IPS-20b (cell line): ENCODE data around the gene PABPN1L.

Experiments used
- H3K27ac ChIP-seq: one replicate; pipeline ENCODE4 v1.5.1; 2013; ENCODE audit warnings: low read length
- H3K27me3 ChIP-seq: 2 replicates; pipeline ENCODE4 v1.6.1; 2013; ENCODE audit warnings: mild to moderate bottlenecking, low read length, inconsistent platforms; ENCODE audit not compliant: insufficient read depth
- H3K36me3 ChIP-seq: 2 replicates; pipeline ENCODE4 v1.6.1; 2013; ENCODE audit warnings: low read depth, mild to moderate bottlenecking, inconsistent platforms, low read length, moderate library complexity; ENCODE audit not compliant: insufficient read depth
- H3K4me1 ChIP-seq: 2 replicates; pipeline ENCODE4 v1.6.1; 2013; ENCODE audit warnings: mild to moderate bottlenecking, control low read depth, inconsistent platforms, low read length, moderate library complexity; ENCODE audit not compliant: insufficient read depth
- H3K4me3 ChIP-seq: 2 replicates; pipeline ENCODE4 v1.5.1; 2013; ENCODE audit warnings: mild to moderate bottlenecking, low read length, inconsistent platforms
- H3K9ac ChIP-seq: 2 replicates; pipeline ENCODE4 v1.6.1; 2013; ENCODE audit warnings: low read depth, mild to moderate bottlenecking, inconsistent platforms, low read length, moderate library complexity
- H3K9me3 ChIP-seq: 2 replicates; pipeline ENCODE4 v1.6.1; 2013; ENCODE audit warnings: mild to moderate bottlenecking, low read depth, low read length, inconsistent platforms; ENCODE audit not compliant: insufficient read depth

Gene PABPN1L

DNA sequence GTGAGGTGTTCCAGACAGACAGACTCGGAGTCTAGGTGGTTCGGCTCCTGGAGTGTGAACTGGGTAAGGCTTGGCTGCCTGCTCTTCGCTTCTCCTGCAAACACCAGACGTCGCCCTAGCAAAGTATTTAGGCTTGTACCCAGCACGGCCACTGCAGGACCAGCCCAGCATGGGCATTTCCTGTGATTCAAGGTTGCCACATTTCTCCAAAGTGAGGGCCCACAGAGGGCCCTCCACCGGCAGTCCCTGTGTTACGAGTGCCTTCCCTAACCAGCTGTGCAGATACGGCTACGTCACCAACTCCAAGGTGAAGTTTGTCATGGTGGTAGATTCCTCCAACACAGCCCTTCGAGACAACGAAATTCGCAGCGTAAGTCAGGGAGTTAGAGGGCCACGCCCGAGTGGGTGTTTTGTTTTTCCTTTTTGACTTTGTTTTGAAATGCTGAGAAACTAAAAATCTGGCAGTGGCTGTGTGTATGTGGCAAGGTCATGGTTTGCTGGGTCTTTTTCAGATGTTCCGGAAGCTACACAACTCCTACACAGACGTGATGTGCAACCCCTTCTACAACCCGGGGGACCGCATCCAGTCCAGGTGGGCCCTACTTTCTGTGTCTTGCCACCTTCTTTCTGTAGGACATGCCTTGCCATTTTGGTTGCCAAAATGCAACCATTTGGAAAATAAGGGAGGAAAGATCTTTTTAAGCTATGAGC lies 6.9 kb downstream of the PABPN1L start:
- H3K4me1 ChIP-seq = no peaks in the 10 kb centered on the region
- no peak overlapping the region for H3K27ac ChIP-seq
- H3K27me3 ChIP-seq = no peaks in the 10 kb centered on the region
- H3K9ac ChIP-seq = no peak overlapping the region
- peaks cover 43% of the 10 kb centered on the region for H3K36me3 ChIP-seq
- no peak overlapping the region for H3K4me3 ChIP-seq
- H3K9me3 ChIP-seq = no peaks in the 10 kb centered on the region

DNA sequence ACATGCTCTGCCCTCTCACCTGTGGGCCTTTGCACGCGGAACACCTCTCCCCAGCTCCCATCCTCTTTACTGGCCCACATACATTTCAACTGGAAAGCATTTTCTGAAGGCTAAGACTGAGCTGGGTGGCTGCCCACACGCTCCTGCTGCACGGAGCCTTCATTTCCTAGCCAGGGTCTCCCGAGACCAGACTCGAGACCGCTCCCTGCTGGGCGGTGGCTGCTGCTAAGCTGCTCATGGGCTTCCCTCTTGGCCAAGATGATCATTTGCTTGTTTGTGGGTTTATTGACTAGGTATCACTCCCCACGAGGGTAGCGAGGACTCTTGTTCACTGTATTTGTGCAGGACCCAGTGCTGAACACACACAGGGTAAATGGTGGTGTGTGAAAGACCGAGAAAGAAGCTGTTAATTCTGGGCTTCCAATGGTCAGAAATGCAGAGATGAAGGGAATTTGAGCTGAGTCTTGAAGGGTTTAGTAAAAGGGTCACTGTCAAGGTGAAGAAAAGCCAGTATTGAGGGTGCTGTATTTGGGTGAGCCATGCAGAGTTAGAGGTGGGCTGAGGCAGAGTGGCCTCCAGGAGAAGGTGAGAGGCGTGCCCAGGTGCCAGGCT lies 8.6 kb downstream of the PABPN1L start:
- Histone ChIP-seq H3K27me3 (no peaks in the 10 kb centered on the region), H3K27ac (no peak overlapping the region), H3K4me3 (peak overlapping the region; percentile 93), H3K4me1 (no peaks in the 10 kb centered on the region), H3K9ac (peak overlapping the region; percentile 89; the same call in 1 of the 2 replicates), H3K36me3 (peaks cover 43% of the 10 kb centered on the region), H3K9me3 (no peaks in the 10 kb centered on the region)

DNA sequence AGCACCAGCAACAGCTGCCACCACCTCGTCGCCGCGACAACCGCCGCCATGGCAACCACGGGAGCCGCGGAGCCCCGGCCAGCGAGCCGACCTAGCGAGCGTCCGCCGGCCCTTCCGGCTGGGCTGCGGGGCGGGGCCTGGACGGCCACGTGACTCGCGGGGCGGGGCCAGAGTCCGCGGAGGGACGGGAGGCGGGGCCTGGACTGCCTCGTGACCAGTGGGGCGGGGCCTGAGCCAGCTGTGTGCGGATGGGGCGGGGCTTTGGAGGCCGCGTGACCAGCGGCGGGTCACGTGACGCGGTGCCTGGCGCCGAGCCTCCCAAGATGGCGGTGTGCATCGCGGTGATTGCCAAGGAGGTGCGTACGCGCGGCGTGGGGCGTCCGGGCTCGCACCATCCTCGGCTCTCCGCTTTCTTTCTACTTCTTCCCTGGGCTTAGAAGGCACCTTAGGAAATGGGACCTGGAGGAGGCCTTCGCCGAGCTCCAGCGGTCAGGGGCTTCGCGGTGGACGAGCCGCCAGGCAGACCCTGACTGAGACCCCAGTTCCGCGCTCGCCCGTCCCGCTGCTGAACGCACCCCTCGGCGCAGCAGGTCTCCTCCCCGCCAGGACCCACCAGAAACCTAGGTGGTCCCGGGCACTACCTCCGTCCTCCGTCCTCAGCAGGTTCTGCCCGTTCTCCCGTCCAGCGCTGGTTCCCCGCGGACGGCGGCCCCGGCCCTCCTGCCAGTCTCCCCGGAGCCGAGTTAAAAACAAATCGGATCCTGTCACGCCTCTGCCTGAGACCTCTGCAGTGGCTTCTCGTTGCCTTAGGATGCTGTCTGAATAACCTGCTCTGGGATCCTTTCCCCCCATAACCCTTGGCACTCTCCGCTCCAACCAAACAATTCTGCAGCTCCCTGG lies 9.4 kb downstream of the PABPN1L start, which contains the start of the genes GALNS and TRAPPC2L:
TSS of gene GALNS (minus strand) at position 120 of the 900 bp plus-strand sequence. CDS start at position 50, 70 bp downstream.
TSS of gene TRAPPC2L (plus strand) at position 300 of the 900 bp plus-strand sequence. CDS start at position 324, 24 bp downstream.
- no peaks in the 10 kb centered on the region for H3K9me3 ChIP-seq
- no peaks in the 10 kb centered on the region for H3K4me1 ChIP-seq
- H3K36me3 ChIP-seq = peaks cover 36% of the 10 kb centered on the region
- peak within 1 kb of the TSS; percentile 93 for H3K4me3 ChIP-seq
- peak within 1 kb of the TSS; percentile 89 for H3K9ac ChIP-seq
- H3K27me3 ChIP-seq = no peaks in the 10 kb centered on the region
- H3K27ac ChIP-seq = no peak within 1 kb of the TSS

DNA sequence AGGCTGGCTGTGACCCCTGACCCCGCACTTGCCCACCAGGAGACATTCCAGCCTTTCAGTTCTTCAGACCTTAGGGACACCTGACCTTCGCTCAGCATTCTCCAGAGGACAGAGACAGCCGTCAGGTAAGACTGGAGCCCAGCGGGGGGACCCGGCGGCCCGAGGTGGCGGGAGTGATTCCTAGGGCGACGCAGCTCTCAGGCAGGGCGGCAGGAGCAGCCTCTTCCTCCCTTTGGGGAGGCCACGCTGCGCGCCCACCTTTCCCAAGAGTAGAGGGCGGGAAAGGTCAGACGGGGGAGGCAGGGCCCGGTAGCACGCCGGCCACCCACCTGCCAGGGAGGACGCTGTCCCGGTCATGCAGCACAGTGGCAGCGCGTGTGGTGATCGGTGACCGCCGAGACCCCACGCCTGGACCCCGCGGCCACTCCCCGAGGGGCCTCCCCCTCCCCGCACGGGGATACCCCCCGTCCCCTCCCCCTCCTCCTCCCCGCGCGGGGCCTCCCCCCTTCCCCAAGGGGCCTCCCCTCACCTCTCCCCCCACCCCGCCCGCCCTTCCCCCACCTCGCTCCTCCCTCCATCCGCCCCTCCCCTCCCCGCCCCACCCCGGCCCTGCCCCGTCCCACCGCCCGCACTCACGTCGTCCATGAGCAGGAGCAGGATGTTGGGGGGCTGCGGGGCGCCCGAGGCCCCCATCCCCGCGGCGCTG lies 10.2 kb downstream of the PABPN1L start:
- Histone ChIP-seq H3K9ac (0 out of 2 replicates have a peak overlapping the region, but pooled peaks have one; percentile 37), H3K27ac (no peak overlapping the region), H3K9me3 (no peaks in the 10 kb centered on the region), H3K27me3 (no peaks in the 10 kb centered on the region), H3K4me1 (no peaks in the 10 kb centered on the region), H3K36me3 (peaks cover 29% of the 10 kb centered on the region), H3K4me3 (peak overlapping the region; percentile 93)

DNA sequence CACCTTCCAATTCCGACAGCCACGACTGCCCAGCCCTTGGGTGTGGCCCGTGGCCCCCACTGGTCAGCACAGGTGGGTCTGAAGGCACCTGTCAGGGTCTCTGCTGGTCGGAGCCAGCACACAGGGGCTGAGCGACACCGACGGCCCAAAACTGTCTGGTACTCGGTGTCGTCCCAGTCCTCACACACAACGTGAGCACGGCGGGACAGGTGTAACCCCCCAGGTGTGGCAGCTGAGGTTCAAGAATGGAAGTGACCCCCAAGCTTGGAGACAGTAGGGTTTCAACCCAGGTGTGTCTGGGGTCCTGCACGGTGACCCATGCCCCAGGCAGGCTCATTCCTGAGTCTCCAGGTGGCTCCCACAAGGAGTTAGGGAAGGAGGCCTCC lies 10.7 kb downstream of the PABPN1L start:
- H3K4me3 ChIP-seq = peak overlapping the region; percentile 65
- H3K9ac ChIP-seq = no peak overlapping the region
- peaks cover 23% of the 10 kb centered on the region for H3K36me3 ChIP-seq
- H3K4me1 ChIP-seq = no peaks in the 10 kb centered on the region
- H3K27me3 ChIP-seq = no peaks in the 10 kb centered on the region
- H3K9me3 ChIP-seq = no peaks in the 10 kb centered on the region
- H3K27ac ChIP-seq = no peak overlapping the region

DNA sequence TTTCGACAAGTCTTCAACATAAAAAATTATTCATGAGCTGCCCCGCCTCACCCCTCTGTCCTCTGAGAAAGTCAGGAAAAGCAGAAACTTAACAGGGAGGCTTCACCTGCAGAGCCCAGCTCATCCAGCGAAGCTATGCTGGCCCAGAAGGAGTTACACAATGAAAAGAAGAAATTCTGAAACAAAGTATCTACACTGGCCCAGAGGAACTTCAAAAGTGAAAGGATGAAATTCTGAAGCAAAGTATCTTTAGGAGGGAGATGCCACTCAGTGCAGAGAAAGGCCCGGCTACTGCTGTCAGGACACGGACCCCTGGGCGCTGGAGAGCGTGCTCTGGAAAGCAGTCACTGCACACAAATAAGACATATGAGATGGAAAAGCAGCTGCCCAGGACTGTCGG lies 11.3 kb downstream of the PABPN1L start:
- H3K36me3 ChIP-seq = peaks cover 18% of the 10 kb centered on the region
- no peak overlapping the region for H3K4me3 ChIP-seq
- no peaks in the 10 kb centered on the region for H3K4me1 ChIP-seq
- no peak overlapping the region for H3K27ac ChIP-seq
- H3K9ac ChIP-seq = no peak overlapping the region
- no peaks in the 10 kb centered on the region for H3K27me3 ChIP-seq
- no peaks in the 10 kb centered on the region for H3K9me3 ChIP-seq

DNA sequence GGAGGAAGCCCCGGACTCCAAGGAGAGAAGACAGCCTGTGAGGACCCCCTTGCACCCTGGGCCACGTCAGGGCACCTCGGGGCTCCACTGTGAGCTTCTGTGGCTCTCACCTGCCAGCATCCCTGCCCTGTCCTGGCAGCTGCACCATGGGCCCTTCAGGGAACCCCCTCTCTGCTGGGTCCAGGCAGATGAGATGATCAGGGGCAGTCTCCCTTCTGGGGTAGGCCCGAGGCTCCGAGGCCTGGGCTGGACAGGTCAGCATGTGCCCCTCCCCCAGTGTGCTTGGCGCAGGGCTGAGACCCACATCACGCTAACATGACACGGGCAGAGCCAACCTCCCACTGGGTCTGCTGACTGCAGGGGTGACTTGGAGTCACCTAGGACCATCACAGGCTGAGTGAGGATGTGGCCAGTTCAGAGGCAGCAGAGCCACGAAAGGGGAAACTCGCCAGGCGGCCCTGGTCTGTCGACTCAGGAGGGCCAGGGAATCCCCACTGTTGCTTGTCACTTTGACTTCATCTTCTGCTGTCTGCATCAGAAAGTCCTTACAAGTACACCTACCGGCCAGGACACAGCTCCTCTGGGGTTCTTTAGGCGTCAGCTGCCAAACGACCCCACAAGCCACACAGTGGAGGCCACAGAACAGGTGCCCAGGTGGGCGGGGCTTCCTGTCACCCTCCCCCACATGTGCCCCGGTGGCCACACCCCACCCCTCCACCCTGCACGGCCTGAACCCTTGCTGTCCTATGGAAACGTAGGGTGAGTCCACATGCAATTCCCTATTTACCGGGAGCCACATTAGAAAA lies 12.0 kb downstream of the PABPN1L start:
- Histone ChIP-seq H3K9ac (no peak overlapping the region), H3K36me3 (peaks cover 11% of the 10 kb centered on the region), H3K4me1 (no peaks in the 10 kb centered on the region), H3K27me3 (no peaks in the 10 kb centered on the region), H3K27ac (no peak overlapping the region), H3K4me3 (no peak overlapping the region), H3K9me3 (no peaks in the 10 kb centered on the region)

DNA sequence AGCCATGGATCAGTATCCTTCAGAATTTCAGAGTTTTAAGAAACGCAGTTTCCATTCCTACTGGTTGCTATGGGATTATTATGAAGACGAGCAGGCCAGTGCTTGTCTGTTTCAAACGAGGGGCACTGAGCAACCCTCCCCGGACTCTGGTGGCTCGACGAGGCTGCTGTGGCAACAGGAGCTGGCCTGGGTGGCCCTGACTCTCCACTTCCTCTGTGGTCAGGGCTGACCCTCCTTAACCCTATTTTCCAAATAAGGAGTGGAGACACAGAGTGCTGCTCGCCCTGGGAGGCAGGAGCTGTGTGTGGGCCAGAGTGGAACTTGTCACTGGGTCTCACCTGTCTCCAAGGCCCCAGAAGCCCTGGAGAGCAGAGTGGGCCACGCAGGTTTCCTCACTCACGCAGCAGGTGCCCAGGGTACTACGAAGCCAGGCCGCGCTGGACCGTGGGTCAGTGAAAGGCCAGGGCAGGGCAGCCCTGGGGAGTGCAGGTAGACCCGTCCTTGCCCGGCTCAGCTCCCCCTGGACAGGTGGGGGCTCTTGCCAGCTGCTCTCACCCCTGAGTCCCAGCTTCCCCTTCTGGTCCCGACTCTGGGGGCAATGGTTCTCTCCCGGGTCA lies 13.0 kb downstream of the PABPN1L start:
- no peaks in the 10 kb centered on the region for H3K9me3 ChIP-seq
- H3K4me3 ChIP-seq = no peak overlapping the region
- peaks cover under 1% of the 10 kb centered on the region; the same call in 1 of the 2 replicates for H3K36me3 ChIP-seq
- no peak overlapping the region for H3K9ac ChIP-seq
- H3K27me3 ChIP-seq = no peaks in the 10 kb centered on the region
- no peak overlapping the region for H3K27ac ChIP-seq
- H3K4me1 ChIP-seq = no peaks in the 10 kb centered on the region

DNA sequence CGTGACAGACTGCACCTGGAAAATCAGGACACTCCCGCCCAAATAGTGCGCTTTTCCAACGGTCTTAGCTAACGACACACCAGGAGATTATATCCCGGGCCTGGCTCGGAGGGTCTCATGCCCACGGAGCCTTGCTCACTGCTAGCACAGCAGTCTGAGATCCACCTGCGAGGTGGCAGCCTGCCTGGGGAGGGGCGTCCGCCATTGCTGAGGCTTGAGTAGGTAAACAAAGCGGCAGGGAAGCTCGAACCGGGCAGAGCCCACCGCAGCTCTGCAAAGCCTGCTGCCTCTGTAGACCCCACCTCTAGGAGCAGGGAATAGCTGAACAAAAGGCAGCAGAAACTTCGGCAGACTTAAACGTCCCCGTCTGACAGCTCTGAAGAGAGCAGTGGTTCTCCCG lies 14.8 kb downstream of the PABPN1L start:
- Histone ChIP-seq H3K36me3 (no peaks in the 10 kb centered on the region), H3K27me3 (no peaks in the 10 kb centered on the region), H3K9me3 (no peaks in the 10 kb centered on the region), H3K4me1 (no peaks in the 10 kb centered on the region), H3K9ac (no peak overlapping the region), H3K4me3 (no peak overlapping the region), H3K27ac (no peak overlapping the region)

DNA sequence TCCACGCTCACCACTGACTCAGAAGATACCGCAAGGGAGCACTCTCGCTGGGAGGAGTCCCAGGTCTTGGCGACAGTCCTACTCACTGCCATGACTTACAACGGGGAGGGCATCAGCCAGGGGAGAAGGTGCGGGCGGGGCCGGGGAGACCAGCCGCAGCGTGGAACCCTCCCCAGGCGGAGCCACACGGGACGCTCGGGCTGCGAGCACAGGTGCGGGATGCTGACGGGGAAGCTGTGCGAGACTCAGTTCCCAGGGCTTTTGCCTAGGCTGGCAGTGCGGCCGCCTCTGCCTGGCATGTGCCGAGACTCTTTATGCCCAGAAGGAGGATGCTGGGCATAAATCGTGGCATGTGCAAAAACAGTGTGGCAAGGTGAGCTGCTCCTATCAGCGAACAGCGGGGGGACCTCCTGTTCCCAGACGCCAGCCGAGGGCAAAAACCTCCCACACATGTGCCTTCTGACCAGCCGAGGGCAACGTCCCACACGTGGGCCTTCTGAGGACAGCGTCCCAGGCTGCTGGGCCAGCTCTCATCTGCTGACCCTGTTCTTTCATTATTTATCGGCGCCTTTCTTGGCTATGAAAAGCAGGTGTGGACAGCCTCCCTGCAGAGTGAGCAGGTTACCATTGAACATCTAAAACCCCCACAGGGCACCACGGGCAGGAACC lies 15.8 kb downstream of the PABPN1L start:
- Histone ChIP-seq H3K9me3 (no peaks in the 10 kb centered on the region), H3K27me3 (no peaks in the 10 kb centered on the region), H3K4me1 (no peaks in the 10 kb centered on the region), H3K27ac (no peak overlapping the region), H3K4me3 (no peak overlapping the region), H3K36me3 (no peaks in the 10 kb centered on the region), H3K9ac (no peak overlapping the region)
